Activated B cell treated with CpG ODN at 0.5 μM for 24 hours (primary cell): Measurements from ENCODE around the gene CLC. TPM values are rescaled to one million over a fixed set of nuclear protein-coding genes. Genes with fewer than 3 reads are reported as not detected.

ENCODE experiments used
- ATAC-seq: fragments of 200-7000 bp; cut with Tn5 transposase; one replicate; pipeline ENCODE4 v1.10.0; 2021; ENCODE audit warnings: low read depth, mild to moderate bottlenecking, moderate library complexity
- CTCF ChIA-PET: fragments of 350-600 bp; sonication (Branson Sonifier 250); formaldehyde crosslinking; loops from one replicate; lab custom pipeline; 2021; ENCODE audit warnings: antibody characterized with exemption; lab: Charles Lee
- POLR2A ChIA-PET: fragments of 350-600 bp; sonication (Branson Sonifier 250); formaldehyde crosslinking; loops from one replicate; lab custom pipeline; 2021; ENCODE audit warnings: antibody characterized with exemption; lab: Charles Lee
- DNase-seq: peaks from one replicate; pipeline ENCODE4 v3.0.0; 2022
- H3K27ac Mint-ChIP-seq: one replicate; pipeline ENCODE4 v1.8.0; 2020; ENCODE audit warnings: mixed read lengths
- H3K27me3 Mint-ChIP-seq: one replicate; pipeline ENCODE4 v1.8.0; 2021; ENCODE audit warnings: mixed read lengths
- H3K36me3 Mint-ChIP-seq: one replicate; pipeline ENCODE4 v1.8.0; 2021; ENCODE audit warnings: low read depth, mixed read lengths
- H3K4me1 Mint-ChIP-seq: one replicate; pipeline ENCODE4 v1.8.0; 2021; ENCODE audit warnings: mixed read lengths
- H3K4me3 Mint-ChIP-seq: one replicate; pipeline ENCODE4 v1.8.0; 2020; ENCODE audit warnings: mild to moderate bottlenecking, mixed read lengths
- H3K9me3 Mint-ChIP-seq: one replicate; pipeline ENCODE4 v1.8.0; 2020; ENCODE audit warnings: mixed read lengths
- intact Hi-C: fragments of 100-400 bp; cut with micrococcal nuclease; formaldehyde crosslinking; loops from one replicate; pipeline ENCODE4 v1.15.1; 2024
- total RNA-seq: library from RNA; stranded (reverse); gene quantifications from 2 replicates; pipeline ENCODE4 v1.2.3, GENCODE V29; 2022
- TF ChIP-seq, protein P1 (sequence below): fragments of 200-600 bp; IDR thresholded peaks from one replicate; pipeline ENCODE4 v1.8.0; 2022; ENCODE audit warnings: antibody characterized with exemption, mild to moderate bottlenecking

CLC gene
- total RNA-seq, 1 donor from 2014 or later, result not detected

DNA sequence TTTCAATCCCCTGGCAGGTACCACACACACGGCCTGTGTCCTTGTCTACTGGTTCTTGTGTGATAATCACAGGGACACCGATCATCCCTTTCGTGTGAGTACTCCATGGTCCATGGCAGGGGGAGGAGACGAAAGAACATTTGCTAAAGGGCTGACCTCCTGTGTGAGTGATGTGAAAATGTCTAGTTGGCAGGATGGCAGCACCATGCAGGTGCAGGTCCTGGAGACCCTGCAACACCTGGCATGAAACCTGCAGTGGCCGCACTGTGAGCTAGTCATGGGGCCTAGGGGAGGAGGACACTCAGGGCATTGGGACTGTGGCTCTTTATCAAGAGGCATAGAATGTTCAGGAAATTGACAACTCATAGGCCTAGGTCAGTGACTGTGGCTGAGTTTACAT, 56.4 kb downstream of the CLC start:
- no peak for ATAC-seq
- H3K27ac Mint-ChIP-seq, result no peak overlapping the region
- no peak for DNase-seq
- TF ChIP-seq, protein P1, sequence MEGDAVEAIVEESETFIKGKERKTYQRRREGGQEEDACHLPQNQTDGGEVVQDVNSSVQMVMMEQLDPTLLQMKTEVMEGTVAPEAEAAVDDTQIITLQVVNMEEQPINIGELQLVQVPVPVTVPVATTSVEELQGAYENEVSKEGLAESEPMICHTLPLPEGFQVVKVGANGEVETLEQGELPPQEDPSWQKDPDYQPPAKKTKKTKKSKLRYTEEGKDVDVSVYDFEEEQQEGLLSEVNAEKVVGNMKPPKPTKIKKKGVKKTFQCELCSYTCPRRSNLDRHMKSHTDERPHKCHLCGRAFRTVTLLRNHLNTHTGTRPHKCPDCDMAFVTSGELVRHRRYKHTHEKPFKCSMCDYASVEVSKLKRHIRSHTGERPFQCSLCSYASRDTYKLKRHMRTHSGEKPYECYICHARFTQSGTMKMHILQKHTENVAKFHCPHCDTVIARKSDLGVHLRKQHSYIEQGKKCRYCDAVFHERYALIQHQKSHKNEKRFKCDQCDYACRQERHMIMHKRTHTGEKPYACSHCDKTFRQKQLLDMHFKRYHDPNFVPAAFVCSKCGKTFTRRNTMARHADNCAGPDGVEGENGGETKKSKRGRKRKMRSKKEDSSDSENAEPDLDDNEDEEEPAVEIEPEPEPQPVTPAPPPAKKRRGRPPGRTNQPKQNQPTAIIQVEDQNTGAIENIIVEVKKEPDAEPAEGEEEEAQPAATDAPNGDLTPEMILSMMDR, result no peak
- H3K9me3 Mint-ChIP-seq, result no peaks in the 10 kb centered on the region
- CTCF ChIA-PET, result no interaction called here
- no peaks in the 10 kb centered on the region for H3K4me1 Mint-ChIP-seq
- H3K36me3 Mint-ChIP-seq, result no peaks in the 10 kb centered on the region
- POLR2A ChIA-PET, result no interaction called here
- peaks cover 17% of the 10 kb centered on the region for H3K27me3 Mint-ChIP-seq
- H3K4me3 Mint-ChIP-seq, result no peak overlapping the region
- intact Hi-C loops, result no loop called here

Other genes with a start within 250 kb of the CLC start
- 0.53 and 0.73 TPM in 2 replicates for gene DLL3, start 239.1 kb downstream of the CLC start, total RNA-seq
- not detected in 2 replicates for gene SELENOV, start 222.9 kb downstream of the CLC start, total RNA-seq
- gene EID2B, start 205.2 kb downstream of the CLC start, total RNA-seq, result 3.3 and 4.0 TPM in 2 replicates
- gene EID2, start 197.9 kb downstream of the CLC start, total RNA-seq, result 11.4 and 11.5 TPM in 2 replicates
- not detected in 2 replicates for gene LGALS13, start 135.5 kb downstream of the CLC start, total RNA-seq
- not detected in 2 replicates for gene LGALS16, start 82.1 kb downstream of the CLC start, total RNA-seq
- gene LGALS14, start 33.5 kb downstream of the CLC start, total RNA-seq, result not detected in 2 replicates
- not detected in 2 replicates for gene LEUTX, start 40.8 kb upstream of the CLC start, total RNA-seq
- 16.9 and 17.2 TPM in 2 replicates for gene DYRK1B, start 96.1 kb upstream of the CLC start, total RNA-seq
- 420 and 482 TPM in 2 replicates for gene FBL, start 108.3 kb upstream of the CLC start, total RNA-seq
- gene FCGBP, start 196.6 kb upstream of the CLC start, total RNA-seq, result 5.8 and 6.1 TPM in 2 replicates
- gene PSMC4, start 233.1 kb upstream of the CLC start, total RNA-seq, result 109 and 115 TPM in 2 replicates